Neural crest cell (in vitro differentiated cells): ENCODE data around the gene SPOCK1. TPM values are rescaled to one million over a fixed set of nuclear protein-coding genes. Genes with fewer than 3 reads are reported as not detected.

ENCODE experiments used
- DNase-seq: peaks from one replicate; pipeline ENCODE4 v3.0.0; 2021; ENCODE audit warnings: low read depth, mixed read lengths, low spot score
- H3K27ac Mint-ChIP-seq: one replicate; pipeline ENCODE4 v1.8.0; 2021; ENCODE audit warnings: mild to moderate bottlenecking, mixed read lengths; ENCODE audit not compliant: unreplicated experiment
- H3K27me3 Mint-ChIP-seq: 2 replicates; pipeline ENCODE4 v1.8.0; 2021; ENCODE audit warnings: low read depth, mild to moderate bottlenecking, mixed read lengths
- H3K36me3 Mint-ChIP-seq: 2 replicates; pipeline ENCODE4 v1.8.0; 2021; ENCODE audit warnings: low read depth, mild to moderate bottlenecking, mixed read lengths
- H3K4me1 Mint-ChIP-seq: 2 replicates; pipeline ENCODE4 v1.8.0; 2021; ENCODE audit warnings: mixed read lengths
- H3K4me3 Mint-ChIP-seq: one replicate; pipeline ENCODE4 v1.8.0; 2021; ENCODE audit warnings: mild to moderate bottlenecking, mixed read lengths
- H3K9me3 Mint-ChIP-seq: 2 replicates; pipeline ENCODE4 v1.8.0; 2021; ENCODE audit warnings: mixed read lengths
- total RNA-seq: library from RNA; stranded (reverse); gene quantifications from 2 replicates; pipeline ENCODE4 v1.2.1, GENCODE V29; 2021
- TF ChIP-seq, protein P1 (sequence below): fragments of 200-600 bp; sonication (generic); conservative IDR thresholded peaks from 2 replicates; pipeline ENCODE4 v1.5.0; 2021; ENCODE audit warnings: antibody characterized with exemption, mild to moderate bottlenecking

Gene SPOCK1
- total RNA-seq, 1 donor from 2014 or later: 89.7 TPM

DNA sequence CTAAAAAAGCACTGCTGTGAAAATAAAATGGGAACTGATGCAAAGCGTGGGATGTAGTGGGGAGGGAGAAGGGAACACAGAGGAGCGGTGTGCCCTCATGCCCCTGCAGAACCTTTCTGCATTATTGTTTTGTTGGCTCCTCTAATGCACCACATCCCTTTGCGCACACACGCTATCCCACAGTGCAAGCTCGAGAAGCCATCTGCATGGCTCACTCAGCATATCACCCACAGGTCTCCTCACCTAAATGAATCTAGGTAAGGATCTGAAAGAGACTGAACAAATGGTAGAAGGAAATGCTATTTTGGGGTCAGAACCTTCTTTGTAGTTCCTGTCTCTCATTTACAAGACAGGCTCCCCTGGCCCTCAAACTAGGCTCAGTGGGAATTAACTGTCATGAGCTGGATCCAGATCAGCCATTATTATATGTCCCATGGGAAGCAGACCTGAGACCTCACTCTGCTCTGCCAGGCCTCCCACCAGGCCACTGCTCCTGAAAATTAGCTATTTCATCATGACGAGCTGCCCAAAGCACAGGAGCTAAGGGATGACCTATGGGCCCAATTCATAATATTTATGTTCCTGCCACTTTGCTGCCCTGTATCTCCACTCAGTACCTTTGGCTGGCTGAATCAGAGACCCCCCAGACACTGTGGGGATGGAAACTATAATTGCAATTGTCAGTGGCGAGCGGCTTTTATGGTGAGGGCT is 169.4 kb downstream of the SPOCK1 start:
- Mint-ChIP-seq H3K9me3 (no peaks in the 10 kb centered on the region), H3K36me3 (no peaks in the 10 kb centered on the region), H3K4me1 (peaks cover 3% of the 10 kb centered on the region), H3K4me3 (no peak overlapping the region), H3K27ac (no peak overlapping the region), H3K27me3 (no peaks in the 10 kb centered on the region)
- TF ChIP-seq, protein P1, sequence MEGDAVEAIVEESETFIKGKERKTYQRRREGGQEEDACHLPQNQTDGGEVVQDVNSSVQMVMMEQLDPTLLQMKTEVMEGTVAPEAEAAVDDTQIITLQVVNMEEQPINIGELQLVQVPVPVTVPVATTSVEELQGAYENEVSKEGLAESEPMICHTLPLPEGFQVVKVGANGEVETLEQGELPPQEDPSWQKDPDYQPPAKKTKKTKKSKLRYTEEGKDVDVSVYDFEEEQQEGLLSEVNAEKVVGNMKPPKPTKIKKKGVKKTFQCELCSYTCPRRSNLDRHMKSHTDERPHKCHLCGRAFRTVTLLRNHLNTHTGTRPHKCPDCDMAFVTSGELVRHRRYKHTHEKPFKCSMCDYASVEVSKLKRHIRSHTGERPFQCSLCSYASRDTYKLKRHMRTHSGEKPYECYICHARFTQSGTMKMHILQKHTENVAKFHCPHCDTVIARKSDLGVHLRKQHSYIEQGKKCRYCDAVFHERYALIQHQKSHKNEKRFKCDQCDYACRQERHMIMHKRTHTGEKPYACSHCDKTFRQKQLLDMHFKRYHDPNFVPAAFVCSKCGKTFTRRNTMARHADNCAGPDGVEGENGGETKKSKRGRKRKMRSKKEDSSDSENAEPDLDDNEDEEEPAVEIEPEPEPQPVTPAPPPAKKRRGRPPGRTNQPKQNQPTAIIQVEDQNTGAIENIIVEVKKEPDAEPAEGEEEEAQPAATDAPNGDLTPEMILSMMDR: no peak
- DNase-seq: no peak

DNA sequence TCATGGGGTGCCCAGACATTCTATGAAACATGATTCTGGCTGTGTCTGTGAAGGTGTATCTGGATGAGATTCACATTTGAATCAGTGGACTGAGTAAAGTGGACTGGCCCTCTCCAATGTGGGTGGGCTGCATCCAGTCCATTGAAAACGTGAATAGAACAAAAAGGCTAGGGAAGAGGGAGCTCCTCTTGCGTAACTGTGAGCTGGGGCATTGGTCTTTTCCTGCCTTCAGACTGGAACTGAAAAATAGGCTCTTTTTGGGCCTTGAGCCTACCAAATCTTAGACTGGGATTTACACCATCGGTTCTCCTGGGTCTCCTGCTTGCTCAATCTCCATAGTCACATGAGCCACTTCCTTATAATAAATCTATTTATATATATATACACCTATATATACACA is 170.1 kb downstream of the SPOCK1 start:
- no peaks in the 10 kb centered on the region for H3K9me3 Mint-ChIP-seq
- no peak overlapping the region for H3K27ac Mint-ChIP-seq
- H3K4me3 Mint-ChIP-seq: no peak overlapping the region
- H3K4me1 Mint-ChIP-seq: peaks cover 3% of the 10 kb centered on the region
- DNase-seq: no peak
- no peaks in the 10 kb centered on the region for H3K36me3 Mint-ChIP-seq
- no peaks in the 10 kb centered on the region for H3K27me3 Mint-ChIP-seq
- TF ChIP-seq, protein P1: no peak

DNA sequence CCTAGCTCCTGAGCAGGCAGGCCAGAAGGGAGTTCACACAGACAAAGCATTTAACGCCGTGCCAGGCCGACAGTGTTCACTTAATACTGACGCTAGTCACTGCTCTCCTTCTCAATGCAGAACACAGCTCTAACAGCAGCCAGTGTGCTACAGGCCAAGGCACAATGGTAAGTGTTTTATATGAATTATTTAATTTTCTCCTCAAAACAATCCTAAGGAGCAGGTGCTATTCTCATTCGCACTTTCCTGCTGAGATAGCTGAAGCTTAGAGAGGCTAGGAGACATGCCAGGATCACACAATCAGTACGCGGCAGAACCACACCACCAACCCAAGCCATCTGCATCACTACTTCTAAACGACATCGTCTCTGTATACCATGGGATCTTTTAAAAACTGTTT is 170.7 kb downstream of the SPOCK1 start:
- TF ChIP-seq, protein P1: no peak
- Mint-ChIP-seq H3K9me3 (no peaks in the 10 kb centered on the region), H3K4me3 (no peak overlapping the region), H3K4me1 (peaks cover 3% of the 10 kb centered on the region), H3K36me3 (no peaks in the 10 kb centered on the region), H3K27ac (no peak overlapping the region), H3K27me3 (no peaks in the 10 kb centered on the region)
- no peak for DNase-seq

DNA sequence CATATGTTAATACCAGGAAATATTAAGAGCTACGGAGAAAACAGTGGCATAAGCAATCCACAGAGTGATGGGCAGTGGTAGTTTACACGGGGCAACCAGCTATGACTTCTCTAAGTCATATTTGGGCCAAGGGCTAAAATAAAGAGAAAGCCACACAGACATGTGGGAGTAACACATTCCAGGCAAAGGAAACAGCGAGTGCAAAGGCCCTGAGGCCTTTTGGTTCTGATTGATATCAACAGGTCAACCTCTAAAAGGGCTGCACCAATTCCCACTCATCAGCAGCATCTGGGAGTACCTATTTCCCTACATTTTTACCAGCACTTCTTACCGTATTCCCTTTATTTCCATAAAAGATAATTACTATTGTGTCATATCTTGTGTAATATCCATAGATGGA is 173.4 kb downstream of the SPOCK1 start:
- TF ChIP-seq, protein P1: no peak
- Mint-ChIP-seq H3K36me3 (no peaks in the 10 kb centered on the region), H3K4me3 (no peak overlapping the region), H3K27ac (no peak overlapping the region), H3K4me1 (peaks cover 3% of the 10 kb centered on the region), H3K9me3 (no peaks in the 10 kb centered on the region), H3K27me3 (no peaks in the 10 kb centered on the region)
- no peak for DNase-seq

DNA sequence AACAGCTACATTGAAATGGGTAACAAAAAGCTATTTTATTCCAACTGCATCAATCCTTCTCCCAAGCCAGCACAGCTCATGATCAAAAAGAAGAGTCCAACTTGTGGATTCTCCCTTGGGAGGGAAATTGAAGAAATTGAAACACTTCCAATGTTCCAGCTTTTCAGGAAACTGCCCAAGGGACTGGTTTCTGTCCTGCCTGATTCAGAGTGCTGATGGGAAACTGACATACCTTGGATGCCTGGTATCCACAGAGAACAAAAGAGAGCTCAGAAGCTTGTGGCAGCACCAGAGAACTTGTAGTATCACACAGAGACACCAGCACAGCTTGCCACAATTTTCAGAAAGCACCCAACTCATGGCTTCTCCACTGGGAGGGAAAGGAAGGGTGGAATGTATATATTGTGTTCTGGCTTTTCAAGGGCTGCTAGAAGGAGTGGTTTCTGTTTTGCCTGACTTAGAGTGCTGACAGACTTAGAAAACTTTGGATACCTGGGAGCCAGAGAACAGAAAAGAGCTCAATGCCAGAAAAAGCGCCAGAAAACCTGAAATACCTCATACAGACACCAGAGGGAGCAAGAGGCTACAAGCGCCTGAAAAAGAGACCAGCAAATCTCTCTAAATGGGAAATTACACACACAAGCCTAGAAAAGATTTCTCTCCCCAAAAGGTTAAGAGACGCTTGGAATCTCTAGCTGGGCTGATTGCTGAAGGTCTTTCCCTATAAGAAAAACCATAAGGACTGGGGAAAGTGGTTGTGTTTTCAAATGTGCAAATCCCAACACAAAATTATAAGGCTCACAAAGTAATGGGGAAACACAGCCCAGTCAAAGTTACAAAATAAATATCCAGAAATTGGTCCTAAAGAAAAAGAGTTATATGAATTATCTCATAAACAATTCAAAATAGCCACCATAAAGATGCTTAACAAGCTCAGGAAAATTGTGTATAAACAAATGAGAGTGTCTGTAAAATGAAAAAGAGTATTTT is 178.8 kb downstream of the SPOCK1 start:
- peaks cover 9% of the 10 kb centered on the region for H3K4me1 Mint-ChIP-seq
- peaks cover 18% of the 10 kb centered on the region for H3K27me3 Mint-ChIP-seq
- no peak overlapping the region for H3K4me3 Mint-ChIP-seq
- TF ChIP-seq, protein P1: peak; percentile 86
- DNase-seq: peak; percentile 49
- no peak overlapping the region for H3K27ac Mint-ChIP-seq
- H3K9me3 Mint-ChIP-seq: peaks cover 4% of the 10 kb centered on the region
- H3K36me3 Mint-ChIP-seq: no peaks in the 10 kb centered on the region
